Measurements from ENCODE around the gene SMYD1. TPM values are rescaled to one million over a fixed set of nuclear protein-coding genes. Genes with fewer than 3 reads are reported as not detected.

The SMYD1 gene
- total and polyA plus RNA-seq, 2 donors (not counting 3 experiments of a cell fraction or from before 2014, with no cell fraction given): not detected

DNA sequence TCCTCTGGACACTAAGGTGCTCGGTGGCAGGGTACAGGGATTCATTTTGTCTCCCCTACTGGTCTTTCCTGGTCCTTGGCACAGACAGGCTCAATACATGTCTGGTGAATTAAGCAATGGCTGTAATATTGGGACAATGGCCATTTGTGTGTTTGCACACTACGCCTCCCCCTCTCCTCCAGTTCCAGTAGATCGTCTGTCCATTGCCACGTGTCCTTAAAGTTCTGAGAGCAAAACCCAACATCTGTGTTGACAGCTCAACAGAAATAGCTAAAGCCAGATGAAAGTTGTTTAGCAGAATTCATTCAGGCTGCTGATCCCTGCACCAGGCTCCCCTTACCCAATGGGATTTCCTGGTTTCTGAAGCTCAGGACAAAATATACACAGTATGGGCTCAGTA is 69.2 kb downstream of the SMYD1 start:
- no peaks in the 10 kb centered on the region for H4K20me1 ChIP-seq (replicated peaks; ENCODE audit: control insufficient read depth, extremely low read depth, insufficient read depth, low read length)
- ChIA-PET CTCF (no interaction called here), POLR2A (no interaction called here)
- intact Hi-C loops (cut with micrococcal nuclease) (no loop called here), dilution Hi-C loops (cut with MboI; ENCODE audit: extremely low pct_ligation_motif_present, low sequenced_read_pairs) (no loop called here)
- H3K27ac ChIP-seq (ENCODE audit: insufficient read depth, low read depth, low read length): no peak overlapping the region
- DNase-seq (ENCODE audit: low read depth, low spot score) (no peak), FAIRE-seq (no peak)
- no peak overlapping the region for H3K9ac ChIP-seq (replicated peaks; ENCODE audit: extremely low read depth, insufficient read depth, low read length)
- H3K4me1 ChIP-seq (ENCODE audit: control insufficient read depth, extremely low read depth, insufficient read depth, low read length): no peaks in the 10 kb centered on the region
- no peaks in the 10 kb centered on the region for H3K9me3 ChIP-seq (replicated peaks; ENCODE audit: control insufficient read depth, insufficient read depth, low read length)
- H3K79me2 ChIP-seq (ENCODE audit: control insufficient read depth, insufficient read depth, low read length): no peaks in the 10 kb centered on the region
- H3K4me3 ChIP-seq (replicated peaks in 1 of 3; ENCODE audit: insufficient read depth in 1 of 3, low read depth in 1 of 3, low read length in 3 of 3): no peak overlapping the region
- H3K27me3 ChIP-seq (ENCODE audit: control insufficient read depth in 2 of 2, insufficient read depth in 2 of 2, low read length in 2 of 2): no peaks in the 10 kb centered on the region
- H3K36me3 ChIP-seq (ENCODE audit: control insufficient read depth in 2 of 2, extremely low read depth in 1 of 2, insufficient read depth in 2 of 2, low read length in 2 of 2): no peaks in the 10 kb centered on the region
- H3K4me2 ChIP-seq (ENCODE audit: insufficient read depth, low read length): no peak overlapping the region
- BruUV-seq (replicated peaks): no TSS peak
- TF ChIP-seq POLR2AphosphoS5 (IDR thresholded peaks at IDR 0.05; ENCODE audit: insufficient read depth, low read depth, low read length) (no peak), EZH2 (IDR thresholded peaks at IDR 0.05; ENCODE audit: borderline replicate concordance, low read depth, low read length, severe bottlenecking) (no peak), MYC (IDR thresholded peaks at IDR 0.05; ENCODE audit: low read depth, low read length) (no peak), FOS (IDR thresholded peaks at IDR 0.05; ENCODE audit: borderline replicate concordance, insufficient read depth, low read length) (no peak), JUN (IDR thresholded peaks at IDR 0.05; ENCODE audit: borderline replicate concordance, insufficient read depth, insufficient read length, low read depth) (no peak), POLR2A (IDR thresholded peaks at IDR 0.05; ENCODE audit: low read depth, low read length) (no peak), GATA2 (IDR thresholded peaks at IDR 0.05; ENCODE audit: insufficient read depth, insufficient read length, low read depth, low read length) (no peak)
- TF ChIP-seq, protein P1, sequence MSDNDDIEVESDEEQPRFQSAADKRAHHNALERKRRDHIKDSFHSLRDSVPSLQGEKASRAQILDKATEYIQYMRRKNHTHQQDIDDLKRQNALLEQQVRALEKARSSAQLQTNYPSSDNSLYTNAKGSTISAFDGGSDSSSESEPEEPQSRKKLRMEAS (IDR thresholded peaks at IDR 0.05; ENCODE audit: insufficient read depth, insufficient read length): no peak
- TF ChIP-seq, protein P2, sequence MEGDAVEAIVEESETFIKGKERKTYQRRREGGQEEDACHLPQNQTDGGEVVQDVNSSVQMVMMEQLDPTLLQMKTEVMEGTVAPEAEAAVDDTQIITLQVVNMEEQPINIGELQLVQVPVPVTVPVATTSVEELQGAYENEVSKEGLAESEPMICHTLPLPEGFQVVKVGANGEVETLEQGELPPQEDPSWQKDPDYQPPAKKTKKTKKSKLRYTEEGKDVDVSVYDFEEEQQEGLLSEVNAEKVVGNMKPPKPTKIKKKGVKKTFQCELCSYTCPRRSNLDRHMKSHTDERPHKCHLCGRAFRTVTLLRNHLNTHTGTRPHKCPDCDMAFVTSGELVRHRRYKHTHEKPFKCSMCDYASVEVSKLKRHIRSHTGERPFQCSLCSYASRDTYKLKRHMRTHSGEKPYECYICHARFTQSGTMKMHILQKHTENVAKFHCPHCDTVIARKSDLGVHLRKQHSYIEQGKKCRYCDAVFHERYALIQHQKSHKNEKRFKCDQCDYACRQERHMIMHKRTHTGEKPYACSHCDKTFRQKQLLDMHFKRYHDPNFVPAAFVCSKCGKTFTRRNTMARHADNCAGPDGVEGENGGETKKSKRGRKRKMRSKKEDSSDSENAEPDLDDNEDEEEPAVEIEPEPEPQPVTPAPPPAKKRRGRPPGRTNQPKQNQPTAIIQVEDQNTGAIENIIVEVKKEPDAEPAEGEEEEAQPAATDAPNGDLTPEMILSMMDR (IDR thresholded peaks at IDR 0.05; ENCODE audit: extremely low read depth in 1 of 2, insufficient read depth in 1 of 2, low read depth in 1 of 2, low read length in 2 of 2): no peak
- no peak overlapping the region for H2AFZ ChIP-seq (ENCODE audit: low read depth, low read length)
- no peaks in the 10 kb centered on the region for H3K9me1 ChIP-seq (replicated peaks; ENCODE audit: control insufficient read depth, extremely low read depth, insufficient read depth, low read length)
